Esophagus squamous epithelium (tissue), 5 donors: Measurements from ENCODE around the gene HSD17B13. TPM values are rescaled to one million over a fixed set of nuclear protein-coding genes. Genes with fewer than 3 reads are reported as not detected.
"Not testable (repeated sequence)": the region's sequence is repeated elsewhere in the genome, so short reads cannot be mapped to it uniquely, and the experiment has no call there.

Experiments
- DNase-seq: peaks from one replicate; lab custom pipeline; 2025; lab: John Stamatoyannopoulos, UW
- H3K27ac ChIP-seq, 4 donors: fragments of 200-600 bp; sonication (generic); one replicate each; pipeline ENCODE4 v1.5.1; 2016 to 2019; ENCODE audit warnings: mild to moderate bottlenecking in 1 of 4
- H3K27me3 ChIP-seq, 4 donors: fragments of 200-600 bp; sonication (generic); 1 replicate in 3 of 4; 2 replicates in 1 of 4; pipeline versions ENCODE4 v1.5.1 to v1.6.0; 2017 to 2021; ENCODE audit warnings: antibody characterized with exemption in 1 of 4
- H3K36me3 ChIP-seq, 3 donors: fragments of 200-600 bp; sonication (generic); one replicate each; pipeline ENCODE4 v1.5.1; 2016 to 2019
- H3K4me1 ChIP-seq, 3 donors: fragments of 200-600 bp; sonication (generic); one replicate each; pipeline ENCODE4 v1.5.1; 2017 to 2019
- H3K4me3 ChIP-seq, 4 donors: fragments of 200-600 bp; sonication (generic); 1 replicate in 3 of 4; 2 replicates in 1 of 4; pipeline ENCODE4 v1.5.1; 2016 to 2019; ENCODE audit warnings: mild to moderate bottlenecking in 2 of 4, moderate library complexity in 1 of 4
- H3K9me3 ChIP-seq, 3 donors: fragments of 200-600 bp; sonication (generic); one replicate each; pipeline ENCODE4 v1.5.1; 2016 to 2019
- POLR2A ChIP-seq, 4 donors: fragments of 450-650 bp; IDR thresholded peaks; one replicate each; pipeline ENCODE4 v1.6.1; 2017; ENCODE audit warnings: antibody characterized with exemption in 4 of 4, mild to moderate bottlenecking in 4 of 4, moderate library complexity in 3 of 4
- WGBS, 2 donors: methylation state at CpG; one replicate each; pipeline ENCODE4 v1.1.5; 2018; 5-methylcytosine and 5-hydroxymethylcytosine counted together
- intact Hi-C: fragments of 100-400 bp; cut with DNase I; formaldehyde crosslinking; loops from one replicate; pipeline ENCODE4 v1.15.0; 2022
- total RNA-seq, 4 donors: library from RNA; depleted of rRNA; stranded (reverse); fragments of >200 nt; gene quantifications; one replicate each; pipeline ENCODE4 v1.1.0, GENCODE V29; 2016
- TF ChIP-seq, protein P1 (sequence below), 6 experiments: fragments of 450-650 bp in 4 of 6; fragments of 200-600 bp in 2 of 6; sonication (generic) in 2 of 6; IDR thresholded peaks; one replicate each; pipeline ENCODE4 v1.5.1; 2016 to 2019; ENCODE audit warnings: antibody characterized with exemption in 6 of 6, mild to moderate bottlenecking in 4 of 6, moderate library complexity in 4 of 6
- donor health status: DM: yes; HTN: yes; CAD: no.

The HSD17B13 gene
- total RNA-seq, 4 donors from 2014 or later, result not detected

GRCh38 chr4:87345139-87345538 is 22.5 kb upstream of the HSD17B13 start:
- Histone ChIP-seq H3K9me3 (peaks cover 0 to 17% (median 0%) of the 10 kb centered on the region in 3 donors), H3K27ac (no peak overlapping the region), H3K27me3 (no peaks in the 10 kb centered on the region), H3K4me3 (no peak overlapping the region), H3K4me1 (peaks cover 0 to 14% (median 0%) of the 10 kb centered on the region in 3 donors), H3K36me3 (peaks cover 0 to 29% (median 0%) of the 10 kb centered on the region in 3 donors)
- no peak for DNase-seq
- TF ChIP-seq POLR2A (IDR thresholded peaks at IDR 0.05), result no peak
- TF ChIP-seq, protein P1, sequence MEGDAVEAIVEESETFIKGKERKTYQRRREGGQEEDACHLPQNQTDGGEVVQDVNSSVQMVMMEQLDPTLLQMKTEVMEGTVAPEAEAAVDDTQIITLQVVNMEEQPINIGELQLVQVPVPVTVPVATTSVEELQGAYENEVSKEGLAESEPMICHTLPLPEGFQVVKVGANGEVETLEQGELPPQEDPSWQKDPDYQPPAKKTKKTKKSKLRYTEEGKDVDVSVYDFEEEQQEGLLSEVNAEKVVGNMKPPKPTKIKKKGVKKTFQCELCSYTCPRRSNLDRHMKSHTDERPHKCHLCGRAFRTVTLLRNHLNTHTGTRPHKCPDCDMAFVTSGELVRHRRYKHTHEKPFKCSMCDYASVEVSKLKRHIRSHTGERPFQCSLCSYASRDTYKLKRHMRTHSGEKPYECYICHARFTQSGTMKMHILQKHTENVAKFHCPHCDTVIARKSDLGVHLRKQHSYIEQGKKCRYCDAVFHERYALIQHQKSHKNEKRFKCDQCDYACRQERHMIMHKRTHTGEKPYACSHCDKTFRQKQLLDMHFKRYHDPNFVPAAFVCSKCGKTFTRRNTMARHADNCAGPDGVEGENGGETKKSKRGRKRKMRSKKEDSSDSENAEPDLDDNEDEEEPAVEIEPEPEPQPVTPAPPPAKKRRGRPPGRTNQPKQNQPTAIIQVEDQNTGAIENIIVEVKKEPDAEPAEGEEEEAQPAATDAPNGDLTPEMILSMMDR (IDR thresholded peaks at IDR 0.05), result no peak
- intact Hi-C loops, result no loop called here

GRCh38 chr4:87342872-87343271 is 20.2 kb upstream of the HSD17B13 start:
- TF ChIP-seq, protein P1 (IDR thresholded peaks at IDR 0.05), result no peak
- TF ChIP-seq POLR2A (IDR thresholded peaks at IDR 0.05), result no peak
- peak overlapping the region in 2 of 4 donors; percentile 22 to 38 for H3K27ac ChIP-seq
- H3K4me1 ChIP-seq, result peaks cover 0 to 33% (median 0%) of the 10 kb centered on the region in 3 donors
- H3K36me3 ChIP-seq, result peaks cover 0 to 50% (median 4%) of the 10 kb centered on the region in 3 donors
- peaks cover 0 to 17% (median 0%) of the 10 kb centered on the region in 3 donors for H3K9me3 ChIP-seq
- WGBS, 2 donors, result 85 to 94% methylated on average over 3 of the region's 3 CpGs
- DNase-seq, result no peak
- H3K4me3 ChIP-seq, result no peak overlapping the region
- intact Hi-C loops, result no loop called here
- H3K27me3 ChIP-seq, result no peaks in the 10 kb centered on the region

GRCh38 chr4:87341954-87342635 is 19.4 kb upstream of the HSD17B13 start:
- H3K27me3 ChIP-seq, DNase-seq, intact Hi-C loops: not testable (repeated sequence)
- 49 to 66% methylated on average over 8 of the region's 8 CpGs for WGBS, 2 donors
- Histone ChIP-seq H3K4me3 (peak overlapping the region in 3 of 4 donors; percentile 6 to 22 (median 16)), H3K9me3 (peaks cover 0 to 17% (median 0%) of the 10 kb centered on the region in 3 donors), H3K27ac (peak overlapping the region in 3 of 4 donors; percentile 38 to 71 (median 56)), H3K36me3 (peaks cover 0 to 54% (median 4%) of the 10 kb centered on the region in 3 donors), H3K4me1 (peaks cover 0 to 40% (median 0%) of the 10 kb centered on the region in 3 donors)

- intact Hi-C loops, result no loop called here
- Histone ChIP-seq H3K9me3 (peaks cover 0 to 2% (median 0%) of the 10 kb centered on the region in 3 donors), H3K4me1 (peaks cover 0 to 45% (median 0%) of the 10 kb centered on the region in 3 donors), H3K4me3 (no peak overlapping the region), H3K27ac (peak overlapping the region in 1 of 4 donors; percentile 2), H3K36me3 (peaks cover 0 to 59% (median 4%) of the 10 kb centered on the region in 3 donors), H3K27me3 (no peaks in the 10 kb centered on the region)
- no peak for DNase-seq
- 68 to 69% methylated on average over 2 of the region's 2 CpGs for WGBS, 2 donors
- TF ChIP-seq POLR2A (IDR thresholded peaks at IDR 0.05), result no peak
- TF ChIP-seq, protein P1 (IDR thresholded peaks at IDR 0.05), result no peak
Observed at GRCh38 chr4:87339440-87339839, 16.8 kb upstream of the HSD17B13 start.

GRCh38 chr4:87337361-87337760 is 14.7 kb upstream of the HSD17B13 start:
- intact Hi-C loops, result no loop called here
- DNase-seq, result no peak
- no peak for TF ChIP-seq POLR2A (IDR thresholded peaks at IDR 0.05)
- TF ChIP-seq, protein P1 (IDR thresholded peaks at IDR 0.05), result no peak
- Histone ChIP-seq H3K9me3 (peaks cover 0 to 20% (median 15%) of the 10 kb centered on the region in 3 donors), H3K4me1 (peaks cover 0 to 39% (median 0%) of the 10 kb centered on the region in 3 donors), H3K4me3 (no peak overlapping the region), H3K27me3 (no peaks in the 10 kb centered on the region), H3K27ac (peak overlapping the region in 2 of 4 donors; percentile 29 to 47), H3K36me3 (peaks cover 0 to 73% (median 4%) of the 10 kb centered on the region in 3 donors)
- WGBS, 2 donors, result 32 to 44% methylated on average over 1 of the region's 1 CpG
